ENCODE measurements around the gene ORC5. TPM values are rescaled to one million over a fixed set of nuclear protein-coding genes. Genes with fewer than 3 reads are reported as not detected.
"Not testable (repeated sequence)": the region's sequence is repeated elsewhere in the genome, so short reads cannot be mapped to it uniquely, and the experiment has no call there.

ORC5 gene
- 7.2 TPM for total RNA-seq
- long read RNA-seq, transcript ORC5-201 (14 exons, 1,958 nt), result major isoform, 15 of 18 reads
- long read RNA-seq, partial matches to known transcripts, result 1 of 18 reads
- long read RNA-seq, other reads (novel, unspliced or antisense), result 2 of 18 reads

DNA sequence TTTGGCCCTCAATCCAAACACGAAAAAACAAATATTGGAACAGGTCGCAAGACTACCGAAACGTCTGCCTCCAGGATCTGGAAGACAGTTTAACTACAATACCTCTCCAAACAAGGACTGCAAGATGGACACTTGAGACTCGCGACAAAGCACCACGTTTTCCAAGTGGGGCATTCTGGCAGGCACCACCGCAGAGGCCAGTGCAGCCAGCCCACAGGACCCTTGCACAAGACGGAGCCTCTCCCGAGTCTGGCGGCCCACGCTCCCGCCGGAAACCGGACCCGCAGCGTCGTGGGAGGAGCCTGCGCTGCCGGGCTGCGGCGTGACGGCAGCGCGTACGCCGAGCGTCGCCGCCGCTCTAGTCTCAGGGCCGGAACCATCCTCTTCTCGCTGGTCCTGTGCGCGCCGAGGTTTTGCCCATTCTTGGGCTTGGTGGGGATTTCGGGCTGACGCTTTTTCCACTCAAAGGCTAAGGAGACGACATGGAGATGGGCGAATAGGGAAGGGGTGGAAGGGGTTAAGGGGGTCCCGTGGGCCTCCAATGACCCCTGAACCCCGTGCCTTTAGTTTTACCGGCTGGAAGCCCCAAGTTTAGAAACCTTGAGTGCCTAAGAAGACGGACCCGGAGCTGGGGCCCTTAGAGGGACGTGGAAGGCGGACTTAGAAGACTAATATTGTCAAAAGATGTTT, at the start of gene ORC5:
ORC5 (minus strand) TSS at position 283 of the 690 bp plus-strand sequence; CDS start at position 174, 109 bp downstream.
- peak; percentile 85 for DNase-seq
- ATAC-seq (ENCODE audit: poor library complexity), result peak; percentile 100
- intact Hi-C loops (cut with DNase I), result no loop called here

- intact Hi-C loops (cut with DNase I), result no loop called here
- DNase-seq (no peak), ATAC-seq (ENCODE audit: poor library complexity) (no peak)
Observed at GRCh38 chr7:104255616-104256015, 47.8 kb upstream of the ORC5 start.

DNA sequence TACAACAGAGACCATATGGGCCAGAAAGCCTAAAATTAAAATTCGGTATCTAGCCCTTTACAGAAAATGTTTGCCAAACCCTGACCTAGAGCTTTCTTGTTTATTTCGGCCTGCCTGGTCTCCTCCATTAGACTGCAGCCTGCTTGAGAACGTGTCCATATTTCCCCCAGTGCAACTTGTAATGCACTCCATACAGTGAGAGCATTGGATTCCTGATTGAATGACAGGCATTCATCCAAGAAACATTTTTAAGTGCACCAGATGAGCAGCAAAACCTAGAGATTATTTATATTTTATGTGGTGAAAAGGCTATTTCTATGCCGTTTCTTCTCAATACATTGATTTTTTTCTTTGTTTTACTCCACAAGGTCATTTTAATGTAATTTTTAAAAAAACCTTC, 47.4 kb upstream of the ORC5 start:
- intact Hi-C loops (cut with DNase I), result no loop called here
- DNase-seq (no peak), ATAC-seq (ENCODE audit: poor library complexity) (no peak)

DNA sequence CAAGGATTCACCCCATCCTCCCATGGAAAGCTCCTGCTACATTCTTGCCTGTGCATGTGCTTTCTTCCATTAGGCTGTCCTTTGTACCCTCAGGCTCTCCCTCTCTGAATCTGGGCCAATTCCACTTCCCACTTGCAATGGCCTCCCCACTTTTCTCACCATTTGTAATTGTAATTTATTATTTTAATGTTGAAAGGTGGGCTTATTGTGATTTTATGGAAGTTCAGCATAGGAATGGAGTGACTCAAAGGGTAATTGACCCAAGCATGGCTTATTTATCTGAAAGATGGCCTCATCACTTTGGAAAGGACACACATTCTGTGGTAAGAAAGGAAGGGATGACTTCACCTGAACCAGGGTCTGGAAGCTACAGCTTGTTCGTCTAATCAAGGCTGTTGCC, 46.9 kb upstream of the ORC5 start:
- intact Hi-C loops (cut with DNase I), result no loop called here
- no peak for ATAC-seq (ENCODE audit: poor library complexity)
- DNase-seq, result no peak

DNA sequence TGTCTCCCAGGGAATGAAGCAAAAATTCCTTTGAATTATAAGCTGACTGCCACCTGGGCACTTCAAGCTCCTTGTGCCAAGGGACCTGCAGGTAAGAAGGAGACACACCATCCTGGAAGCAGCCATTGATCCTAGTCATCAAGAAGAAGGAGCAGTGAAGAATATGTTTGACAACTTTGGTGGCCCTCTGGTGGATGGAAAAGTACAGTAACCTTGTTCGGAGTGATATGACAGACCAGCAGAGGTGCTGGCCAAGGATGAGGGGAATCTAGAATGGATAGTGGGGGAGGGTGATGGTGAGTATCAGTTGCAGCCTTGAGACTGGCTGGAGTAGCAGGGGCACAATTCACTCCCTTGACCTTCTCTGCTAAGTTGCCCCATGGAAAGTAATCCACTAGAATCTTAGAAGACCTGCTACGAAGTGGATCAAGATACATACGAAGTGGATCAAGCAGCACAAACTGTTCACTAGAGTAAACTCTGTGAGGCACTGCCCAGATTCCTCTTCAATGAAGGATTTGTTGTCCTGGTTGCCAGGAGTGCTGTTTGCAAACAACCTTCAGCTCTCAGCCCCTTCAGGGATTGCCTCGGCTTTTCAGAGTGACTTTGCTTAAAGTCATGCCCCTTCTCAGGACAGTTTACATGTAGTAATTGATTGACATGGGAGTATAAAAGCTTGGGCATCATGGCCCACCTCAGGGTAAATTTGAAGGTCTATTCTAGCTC, 44.8 kb upstream of the ORC5 start:
- DNase-seq (no peak), ATAC-seq (ENCODE audit: poor library complexity) (peak; percentile 77)
- intact Hi-C loops (cut with DNase I), result no loop called here

DNA sequence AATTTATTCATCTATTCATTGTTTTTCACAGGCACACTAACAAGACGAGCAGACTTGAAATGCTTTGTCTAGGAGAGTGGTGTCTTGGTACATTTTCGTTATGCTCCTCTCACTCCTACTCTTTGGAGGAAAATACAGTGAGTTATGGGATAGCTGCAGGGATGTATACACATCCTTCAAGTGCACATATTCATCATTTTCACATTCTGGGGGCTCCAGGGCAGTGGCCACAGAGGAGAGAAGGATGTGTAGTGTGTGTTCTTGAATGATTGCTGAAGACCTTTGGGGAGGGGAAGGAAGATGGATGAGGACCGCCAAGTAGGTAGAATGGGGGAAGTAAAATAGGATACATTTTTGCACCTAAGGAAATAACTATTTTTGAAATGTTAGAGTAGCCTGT, 34.8 kb upstream of the ORC5 start:
- intact Hi-C loops (cut with DNase I), result no loop called here
- no peak for DNase-seq
- ATAC-seq (ENCODE audit: poor library complexity), result no peak

DNA sequence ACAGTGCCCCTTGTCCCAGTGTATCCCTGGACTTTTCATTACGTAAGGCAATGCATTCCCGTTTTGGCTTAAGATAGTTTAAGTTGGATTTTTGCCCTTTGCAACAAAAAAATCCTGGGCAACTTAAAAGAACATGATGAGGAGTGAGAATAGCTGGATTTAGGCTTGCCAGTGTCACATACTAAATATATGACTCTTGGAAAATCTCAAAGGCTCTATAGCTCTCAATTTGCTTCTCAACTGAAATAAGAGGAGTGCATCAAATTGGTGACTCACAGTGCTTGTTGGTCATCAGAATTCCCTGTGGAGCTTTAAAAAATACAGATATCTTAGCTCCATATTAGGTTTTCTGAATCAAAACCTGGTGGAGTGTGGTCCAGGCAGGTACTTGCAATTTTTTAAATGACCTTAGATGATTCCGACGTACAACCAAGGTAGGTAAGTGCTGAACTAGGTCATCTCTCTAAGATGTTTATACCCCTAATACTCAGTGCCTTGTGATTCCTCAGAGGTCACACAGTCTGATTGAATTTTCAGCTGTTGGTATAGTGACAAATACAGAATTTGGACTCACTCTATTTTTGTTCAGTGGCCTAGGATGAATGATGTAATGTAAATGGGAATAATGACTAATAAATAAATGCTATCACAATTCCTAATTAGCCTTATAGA, 33.9 kb upstream of the ORC5 start:
- ATAC-seq (ENCODE audit: poor library complexity) (no peak), DNase-seq (no peak)
- intact Hi-C loops (cut with DNase I), result no loop called here

GRCh38 chr7:104241135-104241534, 33.3 kb upstream of the ORC5 start:
- intact Hi-C loops (cut with DNase I), result no loop called here
- DNase-seq, result no peak
- no peak for ATAC-seq (ENCODE audit: poor library complexity)

DNA sequence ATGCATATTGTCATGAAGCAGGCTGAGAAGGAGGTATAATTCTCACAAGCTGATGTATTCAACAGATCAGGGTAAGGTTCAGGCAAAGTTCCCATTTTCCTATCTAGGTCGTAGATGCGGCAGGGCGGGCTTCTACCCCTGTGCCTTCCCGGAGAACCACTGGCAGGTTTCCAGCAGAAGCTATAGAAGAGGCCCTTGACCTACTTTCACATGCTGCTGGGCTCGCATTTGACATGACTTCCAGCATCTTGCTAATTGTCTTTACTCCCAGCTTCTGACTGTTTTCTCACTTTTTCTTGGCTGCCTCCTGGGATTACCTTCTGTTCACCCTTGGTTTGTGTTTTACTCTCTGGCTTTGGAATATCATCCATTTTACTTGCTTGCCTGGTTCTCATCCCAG, 32.6 kb upstream of the ORC5 start:
- intact Hi-C loops (cut with DNase I), result no loop called here
- ATAC-seq (ENCODE audit: poor library complexity) (no peak), DNase-seq (no peak)

- ATAC-seq (ENCODE audit: poor library complexity); DNase-seq: not testable (repeated sequence)
- intact Hi-C loops (cut with DNase I), result loop anchor here (10.0 kb wide), 1 partner anchor 610 kb away; no protein-coding TSS in a partner anchor
Observed at GRCh38 chr7:104234990-104235389, 27.2 kb upstream of the ORC5 start.

GRCh38 chr7:104231054-104232046, 23.5 kb upstream of the ORC5 start:
- DNase-seq (peak; percentile 40), ATAC-seq (ENCODE audit: poor library complexity) (peak; percentile 79)
- intact Hi-C loops (cut with DNase I), result loop anchor here (10.0 kb wide), 1 partner anchor 613 kb away; no protein-coding TSS in a partner anchor

DNA sequence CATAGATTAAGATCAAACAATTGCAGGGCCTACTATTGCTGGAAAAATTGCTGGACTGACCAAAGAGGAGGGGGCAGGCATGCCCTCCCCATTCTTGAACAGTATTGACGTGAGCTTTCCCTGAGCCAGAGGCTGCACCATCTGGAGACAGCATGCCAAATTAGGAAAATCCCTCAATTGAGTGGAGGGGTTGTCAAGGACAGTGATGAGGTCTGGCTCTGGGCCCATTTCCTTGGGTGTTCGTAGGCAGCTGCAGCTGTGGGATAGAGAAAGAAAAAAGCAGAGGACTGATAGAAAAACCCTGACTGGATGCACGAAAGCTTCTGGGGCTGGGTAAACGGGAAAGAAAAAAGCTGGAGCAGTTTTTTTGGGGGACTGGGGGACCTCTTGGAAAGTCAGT, 22.8 kb upstream of the ORC5 start:
- no peak for DNase-seq
- no peak for ATAC-seq (ENCODE audit: poor library complexity)
- intact Hi-C loops (cut with DNase I), result loop anchor here (10.0 kb wide), 1 partner anchor 614 kb away; no protein-coding TSS in a partner anchor

GRCh38 chr7:104228442-104228841, 20.6 kb upstream of the ORC5 start:
- intact Hi-C loops (cut with DNase I), result no loop called here
- DNase-seq, result no peak
- ATAC-seq (ENCODE audit: poor library complexity), result no peak

DNA sequence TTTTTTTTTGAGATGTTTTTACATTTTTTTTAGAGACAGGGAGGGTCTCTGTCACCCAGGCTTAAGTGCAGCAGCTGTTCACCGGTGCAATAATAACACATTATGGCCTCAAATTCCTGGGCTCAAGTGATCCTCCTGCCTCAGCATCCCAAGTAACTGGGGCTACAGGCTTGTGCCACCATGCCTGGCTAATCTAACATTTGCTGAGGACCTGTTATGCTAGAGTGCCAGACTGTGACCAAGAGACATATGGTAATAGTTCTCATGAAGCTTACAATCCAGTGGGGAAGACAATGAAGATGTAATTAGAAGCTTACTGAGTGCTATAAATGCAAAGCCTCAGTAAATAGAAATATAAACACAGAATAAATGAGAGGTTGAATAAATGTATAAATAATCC, 17.6 kb upstream of the ORC5 start:
- no peak for DNase-seq
- intact Hi-C loops (cut with DNase I), result no loop called here
- no peak for ATAC-seq (ENCODE audit: poor library complexity)

DNA sequence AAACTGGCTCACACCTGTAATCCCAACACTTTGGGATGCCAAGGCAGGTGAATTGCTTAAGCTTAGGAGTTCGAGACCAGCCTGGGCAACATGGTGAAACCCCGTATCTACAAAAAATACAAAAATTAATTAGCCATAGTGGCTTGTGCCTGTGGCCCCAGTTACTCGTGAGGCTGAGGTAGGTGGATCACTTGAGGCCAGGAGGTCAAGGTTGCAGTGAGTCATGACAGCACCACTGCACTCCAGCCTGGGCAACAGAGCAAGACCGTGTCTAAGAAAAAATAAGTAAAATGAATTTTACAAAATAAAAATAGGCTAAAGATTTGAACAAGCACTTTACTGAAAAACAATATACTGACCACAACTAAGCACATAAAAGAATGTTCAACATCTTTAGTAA, 9.8 kb upstream of the ORC5 start:
- DNase-seq, result no peak
- intact Hi-C loops (cut with DNase I), result no loop called here
- ATAC-seq (ENCODE audit: poor library complexity), result no peak

- intact Hi-C loops (cut with DNase I), result no loop called here
- no peak for DNase-seq
- ATAC-seq (ENCODE audit: poor library complexity), result no peak
Observed at GRCh38 chr7:104209063-104209462, 1.2 kb upstream of the ORC5 start.

DNA sequence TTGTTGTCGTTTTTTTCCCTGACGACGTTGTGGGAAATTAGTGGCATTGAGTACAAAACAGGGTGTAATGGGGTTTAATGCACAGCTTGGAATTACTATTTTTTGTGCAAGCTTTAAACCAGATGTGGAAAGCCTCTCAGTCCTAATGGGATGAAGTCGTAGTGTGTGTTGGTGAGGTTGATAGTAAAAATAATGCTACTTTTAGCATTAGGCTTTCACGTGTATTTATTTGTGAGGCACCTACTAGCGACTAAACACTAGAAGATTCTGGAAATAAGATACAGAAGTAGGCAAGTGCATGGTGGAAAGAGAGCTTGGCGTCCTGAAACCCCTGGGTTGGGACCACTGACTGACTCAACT, 588 bp upstream of the ORC5 start:
- intact Hi-C loops (cut with DNase I), result no loop called here
- ATAC-seq (ENCODE audit: poor library complexity) (peak; percentile 7), DNase-seq (no peak)

DNA sequence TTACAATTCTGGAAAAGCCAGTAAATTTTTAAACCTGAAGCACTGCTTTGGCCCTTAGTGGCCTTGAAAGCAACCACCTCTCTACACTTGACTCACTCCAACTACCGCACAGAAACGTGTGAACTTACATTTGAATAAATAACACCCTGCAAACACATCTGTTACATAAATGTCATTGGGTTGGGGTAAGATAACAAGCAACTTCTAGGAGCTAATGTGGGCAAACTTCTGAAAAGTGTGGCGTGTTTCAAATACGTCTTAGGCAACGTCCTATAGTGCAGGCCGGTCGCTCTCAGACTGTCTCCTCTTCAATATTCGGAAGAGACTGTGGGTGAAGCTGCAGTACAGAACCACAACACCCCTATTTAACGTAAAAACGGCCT, 474 bp downstream of the ORC5 start:
- ATAC-seq (ENCODE audit: poor library complexity) (peak; percentile 59), DNase-seq (no peak)
- intact Hi-C loops (cut with DNase I), result no loop called here
